H9 (cell line): ENCODE measurements around the gene C16orf90. TPM values are rescaled to one million over a fixed set of nuclear protein-coding genes. Genes with fewer than 3 reads are reported as not detected.

ENCODE experiments used
- DNase-seq: peaks from one replicate; pipeline ENCODE4 v3.0.0-alpha.2; 2017
- H2AFZ ChIP-seq: one replicate; pipeline ENCODE4 v1.6.1; 2013; ENCODE audit warnings: mild to moderate bottlenecking, low read length, control low read depth, moderate library complexity
- H2AK5ac ChIP-seq: 2 replicates; pipeline ENCODE4 v1.6.1; 2013; ENCODE audit warnings: low read length, control low read depth, mixed read lengths; ENCODE audit not compliant: insufficient read length
- H2BK120ac ChIP-seq: one replicate; pipeline ENCODE4 v1.6.1; 2013; ENCODE audit warnings: low read depth, mild to moderate bottlenecking, low read length, control low read depth, inconsistent platforms; ENCODE audit not compliant: poor library complexity, severe bottlenecking
- H2BK12ac ChIP-seq: 2 replicates; pipeline ENCODE4 v1.6.1; 2013; ENCODE audit warnings: low read length, control low read depth, mixed read lengths, low read depth; ENCODE audit not compliant: insufficient read length
- H2BK15ac ChIP-seq: 2 replicates; pipeline ENCODE4 v1.6.1; 2013; ENCODE audit warnings: low read depth, low read length, control low read depth
- H2BK20ac ChIP-seq: one replicate; pipeline ENCODE4 v1.6.1; 2013; ENCODE audit warnings: low read depth, mild to moderate bottlenecking, low read length, control low read depth, inconsistent platforms; ENCODE audit not compliant: poor library complexity, severe bottlenecking
- H2BK5ac ChIP-seq: 2 replicates; pipeline ENCODE4 v1.6.1; 2013; ENCODE audit warnings: low read length, control low read depth, mixed read lengths; ENCODE audit not compliant: insufficient read length
- H3K14ac ChIP-seq: 2 replicates; pipeline ENCODE4 v1.6.1; 2013; ENCODE audit warnings: low read length, control low read depth; ENCODE audit not compliant: insufficient read depth
- H3K18ac ChIP-seq: 2 replicates; pipeline ENCODE4 v1.6.1; 2013; ENCODE audit warnings: low read depth, mild to moderate bottlenecking, mixed read lengths, low read length, control low read depth; ENCODE audit not compliant: insufficient read length
- H3K23ac ChIP-seq: 2 replicates; pipeline ENCODE4 v1.6.1; 2013; ENCODE audit warnings: low read length, control low read depth, mixed read lengths, low read depth; ENCODE audit not compliant: insufficient read length
- H3K23me2 ChIP-seq: 2 replicates; pipeline ENCODE4 v1.6.1; 2013; ENCODE audit warnings: low read depth, mild to moderate bottlenecking, mixed read lengths, low read length, control low read depth; ENCODE audit not compliant: insufficient read length, poor library complexity, severe bottlenecking
- H3K27ac ChIP-seq: 2 replicates; pipeline ENCODE4 v1.5.1; 2013; ENCODE audit warnings: low read length, control low read depth, mixed read lengths, low read depth; ENCODE audit not compliant: insufficient read length
- H3K27me3 ChIP-seq: 2 replicates; pipeline ENCODE4 v1.6.1; 2013; ENCODE audit warnings: low read length, control low read depth, inconsistent platforms; ENCODE audit not compliant: insufficient read depth
- H3K4ac ChIP-seq: 2 replicates; pipeline ENCODE4 v1.6.1; 2013; ENCODE audit warnings: low read depth, mild to moderate bottlenecking, control low read depth, inconsistent platforms, low read length, moderate library complexity
- H3K4me1 ChIP-seq: 2 replicates; pipeline ENCODE4 v1.6.1; 2013; ENCODE audit warnings: low read length, control low read depth, inconsistent platforms; ENCODE audit not compliant: insufficient read depth
- H3K4me2 ChIP-seq: 2 replicates; pipeline ENCODE4 v1.6.1; 2013; ENCODE audit warnings: low read length, control low read depth, mixed read lengths; ENCODE audit not compliant: insufficient read length, insufficient read depth
- H3K56ac ChIP-seq: 2 replicates; pipeline ENCODE4 v1.6.1; 2013; ENCODE audit warnings: low read depth, mild to moderate bottlenecking, mixed read lengths, low read length, control low read depth; ENCODE audit not compliant: insufficient read length
- H3K79me1 ChIP-seq: 2 replicates; pipeline ENCODE4 v1.6.1; 2013; ENCODE audit warnings: low read depth, mild to moderate bottlenecking, moderate library complexity, low read length, control low read depth, inconsistent platforms; ENCODE audit not compliant: insufficient read depth, poor library complexity, severe bottlenecking
- H3K79me2 ChIP-seq: 2 replicates; pipeline ENCODE4 v1.6.1; 2013; ENCODE audit warnings: low read length, control low read depth, inconsistent platforms; ENCODE audit not compliant: insufficient read depth
- H3K9ac ChIP-seq: 2 replicates; pipeline ENCODE4 v1.6.1; 2013; ENCODE audit warnings: low read length, control low read depth, mixed read lengths; ENCODE audit not compliant: insufficient read length; ENCODE audit errors: extremely low read depth
- H3K9me3 ChIP-seq: one replicate; pipeline ENCODE4 v1.6.1; 2013; ENCODE audit warnings: low read depth, low read length, inconsistent platforms; ENCODE audit not compliant: control insufficient read depth
- H3T11ph ChIP-seq: one replicate; pipeline ENCODE4 v1.6.1; 2013; ENCODE audit warnings: mild to moderate bottlenecking, low read length, control low read depth, inconsistent platforms
- H4K20me1 ChIP-seq: one replicate; pipeline ENCODE4 v1.6.1; 2013; ENCODE audit not compliant: control insufficient read depth, insufficient read length, insufficient read depth
- H4K5ac ChIP-seq: 2 replicates; pipeline ENCODE4 v1.6.1; 2013; ENCODE audit warnings: low read depth, mild to moderate bottlenecking, mixed read lengths, low read length, control low read depth; ENCODE audit not compliant: insufficient read length
- H4K8ac ChIP-seq: replicated peaks from 2 replicates; pipeline ENCODE4 v1.6.1; 2013; ENCODE audit warnings: low read length, control low read depth, mixed read lengths, low read depth; ENCODE audit not compliant: insufficient read length
- H4K91ac ChIP-seq: 2 replicates; pipeline ENCODE4 v1.6.1; 2013; ENCODE audit warnings: low read depth, mild to moderate bottlenecking, moderate library complexity, mixed read lengths, low read length, control low read depth; ENCODE audit not compliant: insufficient read length
- H3K27ac Mint-ChIP-seq, 3 experiments: 2 replicates in 2 of 3; 3 replicates in 1 of 3; pipeline ENCODE4 v1.8.0; 2020 to 2021; ENCODE audit warnings: mixed read lengths in 3 of 3, mild to moderate bottlenecking in 1 of 3, moderate library complexity in 1 of 3
- H3K27me3 Mint-ChIP-seq: 2 replicates; pipeline ENCODE4 v1.8.0; 2021; ENCODE audit warnings: low read depth, mild to moderate bottlenecking, moderate library complexity, mixed read lengths
- H3K36me3 Mint-ChIP-seq, 3 experiments: 2 replicates in 2 of 3; 3 replicates in 1 of 3; pipeline ENCODE4 v1.8.0; 2020 to 2021; ENCODE audit warnings: low read depth in 3 of 3, mixed read lengths in 3 of 3; ENCODE audit not compliant: insufficient read depth in 1 of 3
- H3K4me1 Mint-ChIP-seq, 2 experiments: 2 replicates each; pipeline ENCODE4 v1.8.0; 2020; ENCODE audit warnings: mixed read lengths in 2 of 2
- H3K4me3 Mint-ChIP-seq, 2 experiments: 2 replicates in 1 of 2; 3 replicates in 1 of 2; pipeline ENCODE4 v1.8.0; 2020 to 2021; ENCODE audit warnings: mild to moderate bottlenecking in 2 of 2, mixed read lengths in 2 of 2, moderate library complexity in 1 of 2
- H3K9me3 Mint-ChIP-seq, 2 experiments: 2 replicates in 1 of 2; 3 replicates in 1 of 2; pipeline ENCODE4 v1.8.0; 2020; ENCODE audit warnings: mild to moderate bottlenecking in 2 of 2, mixed read lengths in 2 of 2, moderate library complexity in 1 of 2
- WGBS: extraction: QIAGEN DNeasy Blood & Tissue Kit; methylation state at CpG from one replicate; pipeline ENCODE4 v1.1.7; 2013; ENCODE audit warnings: missing lambda C conversion rate, low lambda C conversion rate, mixed read lengths; ENCODE audit not compliant: insufficient read length; ENCODE audit errors: extremely low coverage; 5-methylcytosine and 5-hydroxymethylcytosine counted together
- total RNA-seq: library from RNA; stranded (reverse); gene quantifications from 2 replicates; pipeline ENCODE4 v1.2.1, GENCODE V29; 2021
- TF ChIP-seq, protein P1 (sequence below): fragments of 200-600 bp; sonication (generic); conservative IDR thresholded peaks from 3 replicates; pipeline ENCODE4 v1.8.0; 2021; ENCODE audit warnings: antibody characterized with exemption, mild to moderate bottlenecking

C16orf90 gene
- total RNA-seq, 1 experiment from 2014 or later, result not detected

DNA sequence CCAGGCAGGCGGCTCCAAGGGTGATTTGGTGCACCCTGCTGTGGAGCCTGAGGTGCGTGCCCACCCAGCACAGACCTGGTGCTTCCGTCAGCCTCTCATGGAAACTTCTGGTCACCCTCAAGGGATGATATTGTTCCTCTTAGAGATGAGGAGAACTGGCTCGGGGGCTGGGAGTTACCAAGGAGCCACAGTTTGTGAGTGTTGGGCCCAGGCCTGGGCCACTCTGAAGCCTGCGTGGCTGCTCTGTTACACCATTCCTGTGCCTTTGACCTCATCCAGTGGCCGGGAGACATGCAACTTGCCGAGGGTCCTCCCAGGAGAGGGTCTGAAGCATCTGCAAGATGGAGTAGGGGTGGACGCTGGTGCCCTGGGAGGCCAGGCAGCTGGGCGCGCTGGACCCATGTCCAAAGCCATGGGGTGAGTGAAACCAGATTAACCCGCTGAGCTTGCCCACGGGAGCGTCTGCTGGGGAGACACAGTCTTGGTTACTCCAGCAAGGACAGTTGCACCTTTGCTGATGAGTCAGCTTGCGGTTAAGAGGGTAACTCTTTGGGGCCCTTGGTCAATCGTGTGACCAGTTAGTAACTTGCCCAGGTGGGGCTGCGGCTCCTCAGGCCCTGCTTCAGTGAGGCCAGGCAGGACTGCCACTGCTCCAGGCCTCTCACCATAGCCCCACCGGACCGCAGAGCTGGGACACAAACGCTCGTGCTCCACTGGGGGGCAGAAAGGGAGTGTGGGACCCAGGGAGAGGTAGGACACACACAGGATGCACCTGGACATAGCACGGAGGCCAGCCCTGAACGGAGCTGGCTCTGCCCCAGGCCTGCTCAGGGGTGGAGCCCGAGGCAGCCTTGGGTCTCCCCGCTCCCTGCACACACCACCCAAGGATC, 7.5 kb downstream of the C16orf90 start:
- no peak overlapping the region for H3T11ph ChIP-seq
- DNase-seq, result no peak

More for the DNA sequence above, 7.5 kb downstream of the C16orf90 start:
- Histone ChIP-seq H2BK12ac (no peak overlapping the region), H2AK5ac (no peak overlapping the region), H2BK20ac (no peak overlapping the region), H2BK120ac (no peak overlapping the region), H3K23me2 (no peaks in the 10 kb centered on the region), H3K56ac (no peak overlapping the region), H2AFZ (no peak overlapping the region), H4K20me1 (no peaks in the 10 kb centered on the region), H2BK15ac (no peak overlapping the region), H3K9ac (no peak overlapping the region), H4K8ac (no peak overlapping the region), H3K18ac (no peak overlapping the region), H3K4me1 (no peaks in the 10 kb centered on the region), H4K91ac (no peak overlapping the region), H3K14ac (no peak overlapping the region), H2BK5ac (no peak overlapping the region), H3K4ac (no peak overlapping the region), H3K79me2 (no peaks in the 10 kb centered on the region), H3K4me2 (no peak overlapping the region), H4K5ac (no peak overlapping the region), H3K9me3 (no peaks in the 10 kb centered on the region), H3K27me3 (no peaks in the 10 kb centered on the region), H3K79me1 (no peaks in the 10 kb centered on the region), H3K27ac (no peak overlapping the region), H3K23ac (no peak overlapping the region)
- Mint-ChIP-seq H3K4me3 (no peak overlapping the region), H3K36me3 (peaks cover 17 to 40% (median 28%) of the 10 kb centered on the region in 3 experiments; a peak in 6 of 7 replicates), H3K27me3 (no peaks in the 10 kb centered on the region; the same call in 1 of the 2 replicates), H3K9me3 (no peaks in the 10 kb centered on the region), H3K27ac (peak overlapping the region in 2 of 3 experiments; percentile 40 to 87; a peak in 2 of 7 replicates), H3K4me1 (no peaks in the 10 kb centered on the region)
- TF ChIP-seq, protein P1, sequence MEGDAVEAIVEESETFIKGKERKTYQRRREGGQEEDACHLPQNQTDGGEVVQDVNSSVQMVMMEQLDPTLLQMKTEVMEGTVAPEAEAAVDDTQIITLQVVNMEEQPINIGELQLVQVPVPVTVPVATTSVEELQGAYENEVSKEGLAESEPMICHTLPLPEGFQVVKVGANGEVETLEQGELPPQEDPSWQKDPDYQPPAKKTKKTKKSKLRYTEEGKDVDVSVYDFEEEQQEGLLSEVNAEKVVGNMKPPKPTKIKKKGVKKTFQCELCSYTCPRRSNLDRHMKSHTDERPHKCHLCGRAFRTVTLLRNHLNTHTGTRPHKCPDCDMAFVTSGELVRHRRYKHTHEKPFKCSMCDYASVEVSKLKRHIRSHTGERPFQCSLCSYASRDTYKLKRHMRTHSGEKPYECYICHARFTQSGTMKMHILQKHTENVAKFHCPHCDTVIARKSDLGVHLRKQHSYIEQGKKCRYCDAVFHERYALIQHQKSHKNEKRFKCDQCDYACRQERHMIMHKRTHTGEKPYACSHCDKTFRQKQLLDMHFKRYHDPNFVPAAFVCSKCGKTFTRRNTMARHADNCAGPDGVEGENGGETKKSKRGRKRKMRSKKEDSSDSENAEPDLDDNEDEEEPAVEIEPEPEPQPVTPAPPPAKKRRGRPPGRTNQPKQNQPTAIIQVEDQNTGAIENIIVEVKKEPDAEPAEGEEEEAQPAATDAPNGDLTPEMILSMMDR, result no peak
- WGBS, result no CpG with 5 or more reads among the region's 24 CpGs
